Heart left ventricle (tissue), 13 donors: ENCODE measurements around the gene KCNAB1.

Experiments used
- POLR2A ChIP-seq, 2 donors: fragments of 450-650 bp; IDR thresholded peaks; one replicate each; pipeline ENCODE4 v1.6.1; 2017; ENCODE audit warnings: antibody characterized with exemption in 2 of 2, mild to moderate bottlenecking in 2 of 2, moderate library complexity in 2 of 2
- TF ChIP-seq, protein P1 (sequence below), 12 donors: fragments of 200-600 bp; sonication (generic) in 4 of 12; IDR thresholded peaks; one replicate each; pipeline versions ENCODE4 v1.5.0 to v1.8.0; 2018 to 2022; ENCODE audit warnings: antibody characterized with exemption in 12 of 12, mild to moderate bottlenecking in 5 of 12
- donor health status: ischemic (EF 13 %, LVEDD 7.1; RV severe dilation, severe dysfunction).
- donor health status: DM: no; HTN: yes; CAD: no.
- donor health status: DM: no; HTN: no; CAD: no.
- donor health status: ischemic (EF 25% LVEDD 6.9; RV normal size, moderate dysfunction).
- donor health status: ischemic (EF 25% LVEDD 5.7; RV mildly dilated, moderate dysfunction).
- donor health status: ischemic (EF 35%, LVEDD 5.7; RV mildly dilated, moderate dysfunction).
- donor health status: nonischemic (EF 11% LVEDD 7.7; RV severe dilation, severe dysfunction).
- donor health status: DM: yes; HTN: yes; CAD: no.
- donor health status: PGD.
- donor health status: ischemic (EF 29% LVEDD 5.4; RV normal size, mild dysfunction).
- donor health status: nonischemic (EF 23%, LVEDD 6.1; RV moderate dilation, normal function).

DNA sequence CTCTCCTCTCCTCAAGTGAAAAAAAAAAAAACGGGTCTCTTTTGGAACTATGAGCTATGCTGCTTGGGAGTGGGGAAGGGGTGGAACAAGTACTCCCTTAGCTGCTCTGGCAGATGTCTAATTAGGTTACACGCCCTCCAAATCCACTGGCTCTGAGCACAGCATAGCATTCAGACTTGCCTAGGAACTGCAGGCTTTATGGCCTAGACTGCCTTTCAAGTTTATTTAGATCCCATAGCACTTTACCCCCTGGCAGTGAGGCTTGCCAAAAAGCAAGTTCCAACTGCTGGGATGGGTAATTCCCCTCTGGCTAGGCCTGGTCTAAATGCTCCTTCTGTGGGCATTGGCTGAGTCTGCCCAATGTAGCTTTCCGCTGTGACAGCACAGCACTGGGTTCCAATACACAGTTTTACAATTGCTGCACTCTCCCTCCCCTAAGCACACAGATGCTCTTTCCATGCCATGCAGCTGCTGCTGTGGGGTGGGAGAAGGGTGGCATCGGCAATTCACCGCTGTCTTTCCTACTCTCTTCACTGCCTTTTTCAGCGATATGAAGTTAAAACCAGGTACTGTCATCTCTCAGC is 152.8 kb downstream of the KCNAB1 start:
- TF ChIP-seq, protein P1, sequence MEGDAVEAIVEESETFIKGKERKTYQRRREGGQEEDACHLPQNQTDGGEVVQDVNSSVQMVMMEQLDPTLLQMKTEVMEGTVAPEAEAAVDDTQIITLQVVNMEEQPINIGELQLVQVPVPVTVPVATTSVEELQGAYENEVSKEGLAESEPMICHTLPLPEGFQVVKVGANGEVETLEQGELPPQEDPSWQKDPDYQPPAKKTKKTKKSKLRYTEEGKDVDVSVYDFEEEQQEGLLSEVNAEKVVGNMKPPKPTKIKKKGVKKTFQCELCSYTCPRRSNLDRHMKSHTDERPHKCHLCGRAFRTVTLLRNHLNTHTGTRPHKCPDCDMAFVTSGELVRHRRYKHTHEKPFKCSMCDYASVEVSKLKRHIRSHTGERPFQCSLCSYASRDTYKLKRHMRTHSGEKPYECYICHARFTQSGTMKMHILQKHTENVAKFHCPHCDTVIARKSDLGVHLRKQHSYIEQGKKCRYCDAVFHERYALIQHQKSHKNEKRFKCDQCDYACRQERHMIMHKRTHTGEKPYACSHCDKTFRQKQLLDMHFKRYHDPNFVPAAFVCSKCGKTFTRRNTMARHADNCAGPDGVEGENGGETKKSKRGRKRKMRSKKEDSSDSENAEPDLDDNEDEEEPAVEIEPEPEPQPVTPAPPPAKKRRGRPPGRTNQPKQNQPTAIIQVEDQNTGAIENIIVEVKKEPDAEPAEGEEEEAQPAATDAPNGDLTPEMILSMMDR (IDR thresholded peaks at IDR 0.05) = no peak
- no peak for TF ChIP-seq POLR2A (IDR thresholded peaks at IDR 0.05)
